Right atrium auricular region (tissue), 2 donors: ENCODE measurements around the gene PCDHA11. TPM values are rescaled to one million over a fixed set of nuclear protein-coding genes. Genes with fewer than 3 reads are reported as not detected.
A peak's percentile ranks its signal among the peaks of the same experiment; 100 is the strongest.
"Not testable (repeated sequence)": the region's sequence is repeated elsewhere in the genome, so short reads cannot be mapped to it uniquely, and the experiment has no call there.

Experiments
- DNase-seq: peaks from one replicate; pipeline ENCODE4 v3.0.0-alpha.2; 2019; ENCODE audit warnings: low spot score
- H3K27ac ChIP-seq, 2 donors: fragments of 200-600 bp; sonication (generic); 1 replicate in 1 of 2; 2 replicates in 1 of 2; pipeline ENCODE4 v1.5.1; 2016 to 2019
- H3K27me3 ChIP-seq, 2 donors: fragments of 200-600 bp; sonication (generic); one replicate each; pipeline versions ENCODE4 v1.5.1 to v1.6.0; 2017 to 2019
- H3K36me3 ChIP-seq: fragments of 200-600 bp; sonication (generic); one replicate; pipeline ENCODE4 v1.5.1; 2016
- H3K4me1 ChIP-seq, 2 donors: fragments of 200-600 bp; sonication (generic); one replicate each; pipeline versions ENCODE4 v1.5.1 to v1.6.0; 2017 to 2019
- H3K4me3 ChIP-seq, 2 donors: fragments of 200-600 bp; sonication (generic); 1 replicate in 1 of 2; 2 replicates in 1 of 2; pipeline ENCODE4 v1.5.1; 2017 to 2019; ENCODE audit warnings: mild to moderate bottlenecking in 1 of 2, moderate library complexity in 1 of 2
- H3K9me3 ChIP-seq, 2 donors: fragments of 200-600 bp; sonication (generic); one replicate each; pipeline ENCODE4 v1.5.1; 2019
- CTCF ChIP-seq, 2 donors: fragments of 200-600 bp; sonication (generic); IDR thresholded peaks; one replicate each; pipeline ENCODE4 v1.5.1; 2019; ENCODE audit warnings: antibody characterized with exemption in 2 of 2
- total RNA-seq, 2 donors: library from RNA; depleted of rRNA; stranded (reverse); fragments of >200 nt; gene quantifications; one replicate each; pipeline ENCODE4 v1.1.0, GENCODE V29; 2016

PCDHA11 gene
- total RNA-seq: under 1 TPM; 0.12 to 0.96 TPM

GRCh38 chr5:140868721-140869554 lies at the start of gene PCDHA11:
TSS of gene PCDHA11 (plus strand) at chr5:140868957. CDS start at chr5:140869104, 147 bp downstream.
- no peaks in the 10 kb centered on the region for H3K4me1 ChIP-seq
- no peaks in the 10 kb centered on the region for H3K36me3 ChIP-seq
- TF ChIP-seq CTCF (IDR thresholded peaks at IDR 0.05): peak in 1 of 2 donors; percentile 32
- DNase-seq: no peak
- H3K27ac ChIP-seq: no peak within 1 kb of the TSS
- H3K27me3 ChIP-seq: no peaks in the 10 kb centered on the region
- peak within 1 kb of the TSS in 1 of 2 donors; percentile 7 for H3K4me3 ChIP-seq
- H3K9me3 ChIP-seq: peaks cover 0 to 32% of the 10 kb centered on the region in 2 donors

- Histone ChIP-seq H3K9me3 (peaks cover 0 to 37% of the 10 kb centered on the region in 2 donors), H3K27me3 (no peaks in the 10 kb centered on the region), H3K27ac (no peak within 1 kb of the TSS), H3K4me1 (no peaks in the 10 kb centered on the region), H3K4me3 (peak within 1 kb of the TSS in 1 of 2 donors; percentile 17), H3K36me3 (no peaks in the 10 kb centered on the region)
- TF ChIP-seq CTCF (IDR thresholded peaks at IDR 0.05): peak in 1 of 2 donors; percentile 52
- no peak for DNase-seq
Observed at GRCh38 chr5:140821375-140822280, 47.1 kb upstream of the PCDHA11 start, which contains the start of gene PCDHA5. TSS of gene PCDHA5 (plus strand) at chr5:140821613.

- DNase-seq: no peak
- no peak for TF ChIP-seq CTCF (IDR thresholded peaks at IDR 0.05)
- Histone ChIP-seq H3K36me3 (no peaks in the 10 kb centered on the region), H3K27ac (no peak overlapping the region), H3K4me3 (no peak overlapping the region), H3K27me3 (no peaks in the 10 kb centered on the region), H3K4me1 (no peaks in the 10 kb centered on the region), H3K9me3 (peaks cover 0 to 36% of the 10 kb centered on the region in 2 donors)
Observed at GRCh38 chr5:140822281-140822629, 46.5 kb upstream of the PCDHA11 start.

- not testable (repeated sequence) for H3K27ac ChIP-seq, H3K4me1 ChIP-seq, H3K4me3 ChIP-seq, DNase-seq, H3K36me3 ChIP-seq, H3K27me3 ChIP-seq
- H3K9me3 ChIP-seq: peaks cover 0 to 42% of the 10 kb centered on the region in 2 donors
Observed at GRCh38 chr5:140822969-140823368, 45.8 kb upstream of the PCDHA11 start.

- H3K27me3 ChIP-seq: no peaks in the 10 kb centered on the region
Observed at GRCh38 chr5:140823475-140823874, 45.3 kb upstream of the PCDHA11 start.

More at GRCh38 chr5:140823475-140823874, 45.3 kb upstream of the PCDHA11 start:
- Histone ChIP-seq H3K9me3 (peaks cover 0 to 47% of the 10 kb centered on the region in 2 donors), H3K36me3 (no peaks in the 10 kb centered on the region), H3K4me1 (no peaks in the 10 kb centered on the region), H3K4me3 (no peak overlapping the region), H3K27ac (no peak overlapping the region)
- no peak for TF ChIP-seq CTCF (IDR thresholded peaks at IDR 0.05)
- DNase-seq: no peak
